ENCODE results near the gene MAML3. TPM values are rescaled to one million over a fixed set of nuclear protein-coding genes. Genes with fewer than 3 reads are reported as not detected.
A peak's percentile ranks its signal among the peaks of the same experiment; 100 is the strongest.

The MAML3 gene
- total and polyA plus RNA-seq, 7 experiments from 2014 or later: 0.53 to 9.4 (median 3.3) TPM

- no peaks in the 10 kb centered on the region for H3K9me3 Mint-ChIP-seq
Measured at GRCh38 chr4:139893801-139894200, 260.2 kb downstream of the MAML3 start.

DNA sequence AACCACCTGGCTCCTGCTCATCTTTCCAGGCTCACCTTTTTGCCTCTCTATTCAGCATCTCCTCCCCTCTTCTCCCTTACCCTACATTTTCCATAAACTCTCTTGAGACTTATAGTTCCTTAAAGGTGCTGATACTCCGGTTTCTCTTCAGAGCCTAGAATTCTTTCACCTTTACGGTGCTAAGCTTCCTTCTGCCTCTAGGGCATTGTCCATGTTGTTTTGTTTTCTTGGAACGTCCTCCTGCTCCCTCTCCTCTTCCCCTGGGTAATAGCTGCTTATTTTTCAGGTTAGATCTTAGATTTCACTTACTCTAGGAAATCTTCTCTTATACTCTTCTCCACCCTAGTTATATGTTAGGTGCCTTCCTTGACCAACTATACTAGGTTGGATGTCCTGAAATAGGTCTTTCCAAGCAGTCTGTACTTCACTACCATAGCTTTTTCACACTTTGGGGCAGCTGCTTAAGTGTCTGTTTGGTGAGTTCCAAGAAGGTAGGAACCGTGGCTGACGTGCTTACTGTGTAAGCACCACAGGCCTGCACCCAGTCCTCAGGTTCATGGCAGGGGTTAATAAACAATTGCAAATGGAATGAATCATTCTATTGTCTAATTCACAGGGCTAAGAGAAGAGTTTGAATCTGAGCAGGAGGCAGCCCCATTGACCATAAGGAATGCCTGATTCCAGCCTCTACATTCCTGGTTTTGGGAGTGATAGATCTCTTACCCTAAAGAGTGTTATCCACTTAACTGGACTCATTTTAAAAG is 260.8 kb downstream of the MAML3 start:
- Mint-ChIP-seq H3K4me1 (peaks cover 0 to 7% (median 0%) of the 10 kb centered on the region in 7 donors), H3K36me3 (peaks cover 3 to 17% (median 7%) of the 10 kb centered on the region in 5 donors), H3K9me3 (no peaks in the 10 kb centered on the region), H3K27ac (no peak overlapping the region), H3K27me3 (peaks cover 0 to 4% (median 0%) of the 10 kb centered on the region in 5 donors), H3K4me3 (no peak overlapping the region)
- ATAC-seq (no peak), DNase-seq (no peak)
- Histone ChIP-seq H3K4me1 (ENCODE audit: control insufficient read depth in 2 of 2, insufficient read depth in 2 of 2, low read length in 2 of 2) (no peaks in the 10 kb centered on the region), H3K36me3 (ENCODE audit: control insufficient read depth in 2 of 3, insufficient read depth in 3 of 3, low read length in 3 of 3) (no peaks in the 10 kb centered on the region), H3K4me3 (ENCODE audit: low read length) (no peak overlapping the region), H3K27ac (ENCODE audit: low read depth, low read length) (no peak overlapping the region), H3K9me3 (ENCODE audit: control insufficient read depth in 2 of 3, low read length in 3 of 3) (no peaks in the 10 kb centered on the region), H3K27me3 (ENCODE audit: control insufficient read depth in 2 of 2, insufficient read depth in 2 of 2, low read length in 2 of 2) (no peaks in the 10 kb centered on the region)
- intact Hi-C loops (cut with micrococcal nuclease): no loop called here
- ChIA-PET POLR2A (no interaction called here), CTCF (no interaction called here)

More at GRCh38 chr4:139893801-139894200, 260.2 kb downstream of the MAML3 start:
- Mint-ChIP-seq H3K27ac (no peak overlapping the region), H3K27me3 (peaks cover 0 to 4% (median 0%) of the 10 kb centered on the region in 5 donors), H3K4me3 (no peak overlapping the region), H3K36me3 (peaks cover 3 to 17% (median 7%) of the 10 kb centered on the region in 5 donors), H3K4me1 (peaks cover 4 to 7% (median 5%) of the 10 kb centered on the region in 7 donors)
- DNase-seq (no peak), ATAC-seq (no peak)
- no peaks in the 10 kb centered on the region for H3K4me1 ChIP-seq (ENCODE audit: control insufficient read depth in 2 of 2, insufficient read depth in 2 of 2, low read length in 2 of 2)
- H3K27me3 ChIP-seq (ENCODE audit: control insufficient read depth in 2 of 2, insufficient read depth in 2 of 2, low read length in 2 of 2): no peaks in the 10 kb centered on the region
- POLR2A ChIA-PET: no interaction called here
- H3K9me3 ChIP-seq (ENCODE audit: control insufficient read depth in 2 of 3, low read length in 3 of 3): no peaks in the 10 kb centered on the region
- H3K4me3 ChIP-seq (ENCODE audit: low read length): no peak overlapping the region
- intact Hi-C loops (cut with micrococcal nuclease): no loop called here
- no peaks in the 10 kb centered on the region for H3K36me3 ChIP-seq (ENCODE audit: control insufficient read depth in 2 of 3, insufficient read depth in 3 of 3, low read length in 3 of 3)
- CTCF ChIA-PET: interaction anchor here (0.6 kb wide), 1 partner anchor 154 kb away, joined by 3 read pairs; no protein-coding TSS in a partner anchor
- no peak overlapping the region for H3K27ac ChIP-seq (ENCODE audit: low read depth, low read length)

DNA sequence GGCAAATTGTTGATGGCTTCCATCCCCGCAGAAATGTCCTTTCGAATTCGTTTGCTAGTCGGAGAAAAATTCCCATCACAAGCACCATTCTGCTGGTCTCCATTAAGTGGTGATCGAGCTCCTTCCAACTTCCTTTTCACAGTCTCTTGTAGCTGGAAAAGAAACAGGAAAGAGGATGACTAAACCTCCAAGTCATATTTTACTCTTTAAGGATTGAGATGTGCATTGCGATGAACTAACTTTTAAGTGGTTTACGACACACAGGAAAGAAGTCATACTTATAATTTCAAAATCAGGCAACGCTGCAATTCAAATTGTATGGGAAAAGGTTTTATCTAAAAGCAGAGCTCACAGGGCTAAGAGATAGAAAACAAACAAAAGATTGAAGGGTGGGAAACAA is 263.2 kb downstream of the MAML3 start:
- H3K36me3 ChIP-seq (ENCODE audit: control insufficient read depth in 2 of 3, insufficient read depth in 3 of 3, low read length in 3 of 3): no peaks in the 10 kb centered on the region
- Mint-ChIP-seq H3K4me3 (no peak overlapping the region), H3K4me1 (peaks cover 0 to 7% (median 0%) of the 10 kb centered on the region in 7 donors), H3K27me3 (peaks cover 0 to 4% (median 0%) of the 10 kb centered on the region in 5 donors), H3K9me3 (no peaks in the 10 kb centered on the region), H3K27ac (no peak overlapping the region), H3K36me3 (peaks cover 3 to 17% (median 7%) of the 10 kb centered on the region in 5 donors)
- H3K27ac ChIP-seq (ENCODE audit: low read depth, low read length): no peak overlapping the region
- H3K9me3 ChIP-seq (ENCODE audit: control insufficient read depth in 2 of 3, low read length in 3 of 3): no peaks in the 10 kb centered on the region
- no peak overlapping the region for H3K4me3 ChIP-seq (ENCODE audit: low read length)
- no peaks in the 10 kb centered on the region for H3K27me3 ChIP-seq (ENCODE audit: control insufficient read depth in 2 of 2, insufficient read depth in 2 of 2, low read length in 2 of 2)
- intact Hi-C loops (cut with micrococcal nuclease): no loop called here
- no peaks in the 10 kb centered on the region for H3K4me1 ChIP-seq (ENCODE audit: control insufficient read depth in 2 of 2, insufficient read depth in 2 of 2, low read length in 2 of 2)
- CTCF ChIA-PET: no interaction called here
- DNase-seq: no peak
- POLR2A ChIA-PET: no interaction called here
- peak; percentile 55 for ATAC-seq

DNA sequence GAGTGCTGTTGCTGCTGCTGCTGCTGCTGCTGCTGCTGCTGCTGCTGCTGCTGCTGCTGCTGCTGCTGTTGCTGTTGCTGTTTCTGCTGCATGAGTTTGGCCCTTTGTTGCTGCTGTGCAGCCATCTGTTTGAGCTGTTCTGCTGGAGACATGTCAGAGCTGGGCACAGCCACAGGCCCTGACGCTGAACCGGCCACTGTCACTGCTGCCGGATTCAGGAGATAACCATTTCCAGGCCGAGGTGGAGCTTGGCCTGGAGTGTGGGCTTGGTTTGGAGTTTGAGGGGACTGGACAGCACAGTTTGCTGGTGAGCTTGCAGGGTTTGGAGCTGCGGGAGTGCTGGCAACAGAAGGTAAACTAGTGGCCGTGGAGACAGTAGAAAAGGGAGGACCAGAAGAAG is 264.1 kb downstream of the MAML3 start:
- Histone ChIP-seq H3K27ac (ENCODE audit: low read depth, low read length) (no peak overlapping the region), H3K4me3 (ENCODE audit: low read length) (no peak overlapping the region), H3K27me3 (ENCODE audit: control insufficient read depth in 2 of 2, insufficient read depth in 2 of 2, low read length in 2 of 2) (no peaks in the 10 kb centered on the region), H3K36me3 (ENCODE audit: control insufficient read depth in 2 of 3, insufficient read depth in 3 of 3, low read length in 3 of 3) (no peaks in the 10 kb centered on the region), H3K4me1 (ENCODE audit: control insufficient read depth in 2 of 2, insufficient read depth in 2 of 2, low read length in 2 of 2) (no peaks in the 10 kb centered on the region), H3K9me3 (ENCODE audit: control insufficient read depth in 2 of 3, low read length in 3 of 3) (no peaks in the 10 kb centered on the region)
- Mint-ChIP-seq H3K36me3 (peaks cover 3 to 18% (median 7%) of the 10 kb centered on the region in 5 donors), H3K27ac (no peak overlapping the region), H3K27me3 (peaks cover 0 to 4% (median 0%) of the 10 kb centered on the region in 5 donors), H3K9me3 (no peaks in the 10 kb centered on the region), H3K4me1 (peaks cover 0 to 7% (median 0%) of the 10 kb centered on the region in 7 donors), H3K4me3 (no peak overlapping the region)
- POLR2A ChIA-PET: no interaction called here
- ATAC-seq (no peak), DNase-seq (no peak)
- intact Hi-C loops (cut with micrococcal nuclease): no loop called here
- CTCF ChIA-PET: interaction anchor here (0.6 kb wide), 1 partner anchor 122 kb away, joined by 3 read pairs; no protein-coding TSS in a partner anchor

DNA sequence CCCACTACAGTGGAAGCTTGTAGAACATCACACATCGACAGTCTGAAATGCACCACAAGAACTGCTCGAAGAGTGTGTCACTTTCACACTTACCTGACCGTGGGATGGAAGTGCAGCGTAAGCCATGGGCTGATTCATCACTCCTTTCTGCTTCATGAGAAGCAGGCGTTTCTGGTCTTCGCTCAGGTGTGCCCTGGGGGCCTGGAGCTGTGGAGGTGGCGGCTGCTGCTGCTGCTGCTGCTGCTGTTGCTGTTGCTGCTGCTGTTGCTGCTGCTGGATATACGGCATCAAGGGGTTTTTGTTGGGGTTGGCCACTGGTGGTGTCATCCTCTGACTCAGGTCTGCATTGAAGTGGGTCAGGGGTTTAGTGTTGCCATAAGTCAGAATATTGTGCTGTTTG is 264.7 kb downstream of the MAML3 start:
- ChIA-PET CTCF (no interaction called here), POLR2A (no interaction called here)
- ATAC-seq: no peak
- Histone ChIP-seq H3K4me3 (ENCODE audit: low read length) (no peak overlapping the region), H3K4me1 (ENCODE audit: control insufficient read depth in 2 of 2, insufficient read depth in 2 of 2, low read length in 2 of 2) (no peaks in the 10 kb centered on the region), H3K27me3 (ENCODE audit: control insufficient read depth in 2 of 2, insufficient read depth in 2 of 2, low read length in 2 of 2) (no peaks in the 10 kb centered on the region), H3K9me3 (ENCODE audit: control insufficient read depth in 2 of 3, low read length in 3 of 3) (no peaks in the 10 kb centered on the region), H3K36me3 (ENCODE audit: control insufficient read depth in 2 of 3, insufficient read depth in 3 of 3, low read length in 3 of 3) (no peaks in the 10 kb centered on the region), H3K27ac (ENCODE audit: low read depth, low read length) (no peak overlapping the region)
- Mint-ChIP-seq H3K4me3 (no peak overlapping the region), H3K4me1 (peaks cover 0 to 7% (median 0%) of the 10 kb centered on the region in 7 donors), H3K27ac (no peak overlapping the region), H3K36me3 (peaks cover 4 to 24% (median 9%) of the 10 kb centered on the region in 5 donors), H3K27me3 (no peaks in the 10 kb centered on the region), H3K9me3 (peaks cover 0 to 3% (median 0%) of the 10 kb centered on the region in 11 donors)
- intact Hi-C loops (cut with micrococcal nuclease): no loop called here
- no peak for DNase-seq

GRCh38 chr4:139887962-139888735 is 265.8 kb downstream of the MAML3 start:
- POLR2A ChIA-PET: no interaction called here
- Mint-ChIP-seq H3K36me3 (peaks cover 4 to 27% (median 13%) of the 10 kb centered on the region in 5 donors), H3K9me3 (peaks cover 0 to 7% (median 2%) of the 10 kb centered on the region in 11 donors), H3K27me3 (peaks cover 0 to 4% (median 0%) of the 10 kb centered on the region in 5 donors), H3K4me1 (peaks cover 0 to 7% (median 0%) of the 10 kb centered on the region in 7 donors), H3K27ac (no peak overlapping the region), H3K4me3 (no peak overlapping the region)
- Histone ChIP-seq H3K9me3 (ENCODE audit: control insufficient read depth in 2 of 3, low read length in 3 of 3) (no peaks in the 10 kb centered on the region), H3K27me3 (ENCODE audit: control insufficient read depth in 2 of 2, insufficient read depth in 2 of 2, low read length in 2 of 2) (no peaks in the 10 kb centered on the region), H3K4me1 (ENCODE audit: control insufficient read depth in 2 of 2, insufficient read depth in 2 of 2, low read length in 2 of 2) (no peaks in the 10 kb centered on the region), H3K4me3 (ENCODE audit: low read length) (no peak overlapping the region), H3K36me3 (ENCODE audit: control insufficient read depth in 2 of 3, insufficient read depth in 3 of 3, low read length in 3 of 3) (no peaks in the 10 kb centered on the region), H3K27ac (ENCODE audit: low read depth, low read length) (no peak overlapping the region)
- intact Hi-C loops (cut with micrococcal nuclease): no loop called here
- DNase-seq (no peak), ATAC-seq (no peak)
- CTCF ChIA-PET: no interaction called here

All from naive thymus-derived CD4-positive, alpha-beta T cell (primary cell).